ENCODE data around the gene ADGRE3.

GRCh38 chr19:14673088-14673487, 1.6 kb downstream of the ADGRE3 start:
- TF ChIP-seq, protein P1, sequence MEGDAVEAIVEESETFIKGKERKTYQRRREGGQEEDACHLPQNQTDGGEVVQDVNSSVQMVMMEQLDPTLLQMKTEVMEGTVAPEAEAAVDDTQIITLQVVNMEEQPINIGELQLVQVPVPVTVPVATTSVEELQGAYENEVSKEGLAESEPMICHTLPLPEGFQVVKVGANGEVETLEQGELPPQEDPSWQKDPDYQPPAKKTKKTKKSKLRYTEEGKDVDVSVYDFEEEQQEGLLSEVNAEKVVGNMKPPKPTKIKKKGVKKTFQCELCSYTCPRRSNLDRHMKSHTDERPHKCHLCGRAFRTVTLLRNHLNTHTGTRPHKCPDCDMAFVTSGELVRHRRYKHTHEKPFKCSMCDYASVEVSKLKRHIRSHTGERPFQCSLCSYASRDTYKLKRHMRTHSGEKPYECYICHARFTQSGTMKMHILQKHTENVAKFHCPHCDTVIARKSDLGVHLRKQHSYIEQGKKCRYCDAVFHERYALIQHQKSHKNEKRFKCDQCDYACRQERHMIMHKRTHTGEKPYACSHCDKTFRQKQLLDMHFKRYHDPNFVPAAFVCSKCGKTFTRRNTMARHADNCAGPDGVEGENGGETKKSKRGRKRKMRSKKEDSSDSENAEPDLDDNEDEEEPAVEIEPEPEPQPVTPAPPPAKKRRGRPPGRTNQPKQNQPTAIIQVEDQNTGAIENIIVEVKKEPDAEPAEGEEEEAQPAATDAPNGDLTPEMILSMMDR (IDR thresholded peaks at IDR 0.05) = no peak
- no peak for TF ChIP-seq EZH2 (IDR thresholded peaks at IDR 0.05; ENCODE audit: borderline replicate concordance, insufficient read depth, low read depth, low read length, poor library complexity, severe bottlenecking)
